Astrocyte of the cerebellum (primary cell): ENCODE measurements around the gene PAM16.
"Not testable (repeated sequence)": the region's sequence is repeated elsewhere in the genome, so short reads cannot be mapped to it uniquely, and the experiment has no call there.

Experiments
- DNase-seq: peaks from one replicate; pipeline ENCODE4 v3.0.0-alpha.2; 2011; ENCODE audit warnings: low read depth
- H3K4me3 ChIP-seq: 2 replicates; pipeline ENCODE4 v1.5.1; 2011; ENCODE audit warnings: mild to moderate bottlenecking, low read depth, low read length, moderate library complexity
- CTCF ChIP-seq: IDR thresholded peaks from 2 replicates; pipeline ENCODE4 v1.5.1; 2012; ENCODE audit warnings: low read length, low read depth, moderate library complexity, mild to moderate bottlenecking; ENCODE audit errors: missing control alignments
- in situ Hi-C: cut with HindIII; loops from 2 replicates; pipeline ENCODE4 v1.10.0; 2017; ENCODE audit warnings: low sequenced_read_pairs

Gene PAM16

GRCh38 chr16:4349332-4349731 is 1.8 kb downstream of the PAM16 start:
- DNase-seq = no peak
- TF ChIP-seq CTCF = no peak
- no peak overlapping the region for H3K4me3 ChIP-seq
- in situ Hi-C loops = no loop called here

GRCh38 chr16:4347765-4348509 is 3.2 kb downstream of the PAM16 start:
- no peak for TF ChIP-seq CTCF
- in situ Hi-C loops = no loop called here
- no peak for DNase-seq
- H3K4me3 ChIP-seq = no peak overlapping the region

GRCh38 chr16:4347010-4347409 is 4.1 kb downstream of the PAM16 start:
- no peak overlapping the region for H3K4me3 ChIP-seq
- in situ Hi-C loops = no loop called here
- no peak for TF ChIP-seq CTCF
- DNase-seq = no peak

GRCh38 chr16:4345836-4346781 is 5.0 kb downstream of the PAM16 start:
- no peak for TF ChIP-seq CTCF
- in situ Hi-C loops = no loop called here
- no peak overlapping the region for H3K4me3 ChIP-seq
- no peak for DNase-seq

- DNase-seq = no peak
- H3K4me3 ChIP-seq = no peak overlapping the region
- TF ChIP-seq CTCF = no peak
- in situ Hi-C loops = no loop called here
These were observed 5.9 kb downstream of the PAM16 start for GRCh38 chr16:4344983-4345835.

- H3K4me3 ChIP-seq, in situ Hi-C loops, DNase-seq: not testable (repeated sequence)
These were observed 6.7 kb downstream of the PAM16 start for GRCh38 chr16:4344300-4344982.
